Thyroid gland (tissue), 4 donors: ENCODE results near the gene GPR183.

ENCODE experiments used
- POLR2A ChIP-seq, 2 donors: fragments of 450-650 bp; IDR thresholded peaks; one replicate each; pipeline ENCODE4 v1.6.1; 2017; ENCODE audit warnings: antibody characterized with exemption in 2 of 2, mild to moderate bottlenecking in 2 of 2, moderate library complexity in 1 of 2
- TF ChIP-seq, protein P1 (sequence below), 6 experiments: fragments of 200-600 bp in 3 of 6; fragments of 450-650 bp in 3 of 6; sonication (generic) in 3 of 6; IDR thresholded peaks; one replicate each; pipeline ENCODE4 v1.5.1; 2016 to 2019; ENCODE audit warnings: antibody characterized with exemption in 6 of 6, mild to moderate bottlenecking in 2 of 6, inconsistent platforms in 1 of 6, moderate library complexity in 1 of 6

DNA sequence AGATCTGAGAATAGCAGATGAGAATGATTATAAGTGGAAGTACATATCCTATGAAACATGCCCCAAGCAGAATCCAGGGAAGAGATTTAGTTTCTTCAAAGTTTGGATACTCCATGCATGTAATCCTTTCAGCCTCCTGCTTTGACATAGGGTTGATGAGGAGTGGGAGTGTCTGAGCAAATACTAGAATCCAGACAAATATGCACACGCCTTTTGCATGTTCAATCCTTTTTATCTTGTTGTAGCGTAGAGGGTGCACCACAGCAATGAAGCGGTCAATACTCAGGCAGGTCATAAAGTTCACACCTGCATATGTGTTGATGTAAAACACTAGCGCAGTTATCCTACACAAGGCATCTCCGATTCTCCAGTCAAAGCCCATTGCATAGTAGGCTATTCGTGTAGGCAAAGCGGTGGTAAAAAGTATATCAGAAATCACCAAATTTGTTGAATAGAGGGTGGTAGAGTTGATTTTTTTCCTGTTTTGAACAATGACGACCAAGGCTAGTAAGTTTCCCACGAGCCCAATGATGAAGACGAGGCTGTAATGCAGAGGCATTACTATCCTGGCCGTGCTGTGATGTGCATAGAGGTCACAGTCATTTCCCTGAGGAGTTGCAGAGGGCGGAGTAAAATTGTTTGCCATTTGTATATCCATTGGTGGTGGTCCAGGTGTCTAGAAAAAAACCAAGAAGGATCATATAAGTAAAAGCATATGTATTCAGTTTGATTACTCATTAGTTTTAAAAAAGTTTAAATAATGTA is 11.5 kb downstream of the GPR183 start:
- TF ChIP-seq, protein P1, sequence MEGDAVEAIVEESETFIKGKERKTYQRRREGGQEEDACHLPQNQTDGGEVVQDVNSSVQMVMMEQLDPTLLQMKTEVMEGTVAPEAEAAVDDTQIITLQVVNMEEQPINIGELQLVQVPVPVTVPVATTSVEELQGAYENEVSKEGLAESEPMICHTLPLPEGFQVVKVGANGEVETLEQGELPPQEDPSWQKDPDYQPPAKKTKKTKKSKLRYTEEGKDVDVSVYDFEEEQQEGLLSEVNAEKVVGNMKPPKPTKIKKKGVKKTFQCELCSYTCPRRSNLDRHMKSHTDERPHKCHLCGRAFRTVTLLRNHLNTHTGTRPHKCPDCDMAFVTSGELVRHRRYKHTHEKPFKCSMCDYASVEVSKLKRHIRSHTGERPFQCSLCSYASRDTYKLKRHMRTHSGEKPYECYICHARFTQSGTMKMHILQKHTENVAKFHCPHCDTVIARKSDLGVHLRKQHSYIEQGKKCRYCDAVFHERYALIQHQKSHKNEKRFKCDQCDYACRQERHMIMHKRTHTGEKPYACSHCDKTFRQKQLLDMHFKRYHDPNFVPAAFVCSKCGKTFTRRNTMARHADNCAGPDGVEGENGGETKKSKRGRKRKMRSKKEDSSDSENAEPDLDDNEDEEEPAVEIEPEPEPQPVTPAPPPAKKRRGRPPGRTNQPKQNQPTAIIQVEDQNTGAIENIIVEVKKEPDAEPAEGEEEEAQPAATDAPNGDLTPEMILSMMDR (IDR thresholded peaks at IDR 0.05): no peak
- no peak for TF ChIP-seq POLR2A (IDR thresholded peaks at IDR 0.05)
